ACHN (cell line): ENCODE data around the gene KRTAP2-3.
"Not testable (repeated sequence)": the region's sequence is repeated elsewhere in the genome, so short reads cannot be mapped to it uniquely, and the experiment has no call there.

Source experiments
- DNase-seq: peaks from one replicate; pipeline ENCODE4 v3.0.0-alpha.2; 2015
- in situ Hi-C: cut with HindIII; loops from 2 replicates; pipeline ENCODE4 v1.10.0; 2017; ENCODE audit warnings: low sequenced_read_pairs, low pct_ligation_motif_present, low pct_unique_long_range_greater_than_20kb

KRTAP2-3 gene

DNA sequence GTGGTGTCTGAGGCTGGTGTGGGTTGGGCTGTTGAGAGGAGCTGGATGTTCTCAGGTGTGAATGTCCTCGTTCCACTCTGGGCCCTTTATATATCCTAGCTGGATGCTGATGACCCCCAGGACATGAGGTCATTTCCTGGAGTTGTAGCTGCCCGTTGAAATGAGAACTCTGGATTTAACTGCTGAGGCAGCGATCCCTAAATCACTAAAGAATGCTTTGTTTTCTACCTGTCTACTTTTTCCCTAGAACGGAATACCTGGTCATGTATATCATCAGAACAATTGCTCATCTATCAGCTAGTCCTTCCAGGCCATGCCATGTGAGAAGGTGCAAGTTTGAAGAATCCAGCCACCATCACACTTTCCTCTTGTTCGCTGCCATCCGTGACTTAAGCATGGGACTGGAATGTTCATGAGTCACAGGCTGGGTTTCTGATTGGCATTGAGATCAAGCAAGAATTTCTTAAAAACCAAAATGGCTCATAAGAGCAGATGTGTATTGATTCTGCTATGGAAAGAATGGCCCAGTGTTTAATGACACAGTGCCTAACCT, at the start of gene KRTAP2-3:
Gene KRTAP2-3, minus strand, starts transcription at position 63 of the 553 bp plus-strand sequence. CDS start 64 bp downstream, outside the sequence.
- in situ Hi-C loops: no loop called here
- peak; percentile 98 for DNase-seq

GRCh38 chr17:41108728-41109386, 48.9 kb upstream of the KRTAP2-3 start:
- in situ Hi-C loops: not testable (repeated sequence)

GRCh38 chr17:41107941-41108450, 48.1 kb upstream of the KRTAP2-3 start:
- no peak for DNase-seq
- in situ Hi-C loops: no loop called here

More at GRCh38 chr17:41108728-41109386, 48.9 kb upstream of the KRTAP2-3 start:
- not testable (repeated sequence) for DNase-seq

DNA sequence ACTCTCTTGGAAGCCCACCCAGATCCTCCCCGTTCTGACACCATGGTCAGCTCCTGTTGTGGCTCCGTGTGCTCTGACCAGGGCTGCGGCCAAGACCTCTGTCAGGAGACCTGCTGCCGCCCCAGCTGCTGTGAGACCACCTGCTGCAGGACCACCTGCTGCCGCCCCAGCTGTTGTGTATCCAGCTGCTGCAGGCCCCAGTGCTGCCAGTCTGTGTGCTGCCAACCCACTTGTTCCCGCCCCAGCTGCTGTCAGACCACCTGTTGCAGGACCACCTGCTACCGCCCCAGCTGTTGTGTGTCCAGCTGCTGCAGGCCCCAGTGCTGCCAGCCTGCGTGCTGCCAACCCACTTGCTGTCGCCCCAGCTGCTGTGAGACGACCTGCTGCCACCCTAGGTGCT, 45.4 kb upstream of the KRTAP2-3 start, which contains the start of gene KRTAP4-9:
Gene KRTAP4-9, plus strand, starts transcription at position 43 of the 400 bp plus-strand sequence. Its CDS starts 0 bp downstream, at position 43.
- DNase-seq, in situ Hi-C loops: not testable (repeated sequence)

- in situ Hi-C loops: not testable (repeated sequence)
- DNase-seq: peak; percentile 67
Observed at GRCh38 chr17:41104386-41105038, 44.6 kb upstream of the KRTAP2-3 start.

DNA sequence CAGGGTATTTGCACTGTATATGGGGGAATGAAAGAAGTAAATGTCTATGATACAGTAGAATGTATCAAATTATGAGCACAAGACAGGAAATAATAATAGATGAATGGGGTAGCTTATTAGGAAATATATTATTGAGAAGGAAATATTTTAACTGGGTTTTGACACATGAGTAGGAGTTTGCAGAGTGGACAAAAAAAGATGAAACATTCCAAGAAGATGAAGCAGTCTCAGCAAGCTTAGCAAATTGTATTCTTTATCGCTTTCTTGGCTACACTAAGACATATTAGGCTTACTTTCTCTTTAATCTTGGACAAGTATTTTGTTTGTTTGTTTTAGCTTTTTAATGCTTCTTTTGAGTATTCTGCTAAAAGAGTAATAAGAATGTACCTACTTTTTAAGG, 44.0 kb upstream of the KRTAP2-3 start:
- no peak for DNase-seq
- in situ Hi-C loops: no loop called here

DNA sequence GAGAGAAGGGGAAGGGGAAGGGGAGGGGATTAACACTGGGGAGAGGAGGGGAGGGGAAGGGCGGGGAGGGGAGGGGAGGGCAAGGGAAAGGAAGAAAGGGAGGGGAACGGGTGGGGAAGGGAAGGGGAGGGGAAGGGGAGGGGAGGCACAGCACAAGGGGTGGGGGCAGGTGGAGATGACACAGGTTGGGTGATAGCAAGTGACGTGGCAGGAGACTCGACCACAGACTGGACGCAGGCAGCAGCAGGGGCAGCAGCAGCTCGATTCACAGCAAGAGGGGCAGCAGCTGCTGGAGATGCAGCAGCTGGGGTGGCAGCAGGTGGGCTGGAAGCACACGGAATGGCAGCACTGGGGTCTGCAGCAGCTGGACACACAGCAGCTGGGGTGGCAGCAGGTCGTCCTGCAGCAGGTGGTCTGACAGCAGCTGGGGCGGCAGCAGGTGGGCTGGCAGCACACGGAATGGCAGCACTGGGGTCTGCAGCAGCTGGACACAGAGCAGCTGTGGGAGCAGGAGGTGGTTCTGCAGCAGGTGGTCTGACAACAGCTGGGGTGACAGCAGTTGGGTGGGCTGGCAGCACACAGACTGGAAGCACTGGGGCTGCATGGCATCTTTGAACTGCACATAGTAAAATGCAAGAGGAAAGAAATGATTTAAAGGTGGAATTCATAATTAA, 41.8 kb upstream of the KRTAP2-3 start, which contains the start of gene KRTAP4-16:
Gene KRTAP4-16, minus strand, starts transcription at position 624 of the 674 bp plus-strand sequence. Its CDS starts 0 bp downstream, at position 624.
- in situ Hi-C loops: no loop called here
- DNase-seq: no peak

- in situ Hi-C loops: not testable (repeated sequence)
- peak; percentile 15 for DNase-seq
Observed at GRCh38 chr17:41099682-41100480, 40.0 kb upstream of the KRTAP2-3 start.

DNA sequence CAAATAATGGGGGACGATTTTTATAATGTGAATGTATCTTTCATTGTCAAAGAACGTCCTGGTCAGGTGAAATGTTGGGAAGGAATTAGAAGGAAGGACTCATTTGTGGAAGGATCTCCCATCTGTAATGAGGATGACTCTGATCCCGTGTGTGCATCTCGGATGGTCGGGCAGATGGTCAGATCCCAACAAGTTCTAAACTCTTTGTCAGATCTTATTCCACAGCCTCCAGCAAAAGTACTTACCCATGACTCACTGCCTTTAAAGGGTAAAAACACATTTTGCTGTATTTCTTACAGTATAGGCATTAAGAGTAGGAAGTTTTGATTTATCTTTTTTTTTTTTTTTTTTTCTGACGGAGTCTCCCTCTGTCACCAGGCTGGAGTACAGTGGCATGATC, 38.6 kb upstream of the KRTAP2-3 start:
- in situ Hi-C loops: no loop called here
- DNase-seq: no peak

DNA sequence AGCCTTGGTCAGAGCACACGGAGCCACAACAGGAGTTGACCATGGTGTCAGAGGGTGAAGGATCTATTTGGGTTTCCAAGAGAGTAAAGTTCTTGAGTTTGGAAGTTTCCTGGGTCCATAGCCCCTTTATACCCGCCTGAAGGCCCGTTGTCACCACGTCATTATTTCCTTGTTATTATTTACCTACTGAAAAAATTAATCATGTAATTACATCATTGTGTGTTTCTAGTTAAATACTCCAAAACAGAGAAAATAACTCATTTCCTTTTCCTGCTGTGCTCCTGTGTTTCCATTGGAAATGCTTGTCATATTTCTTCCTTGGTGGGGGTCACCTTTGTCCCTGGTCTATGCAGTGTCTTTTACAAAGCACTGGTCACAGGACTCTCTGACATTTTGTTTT, 38.1 kb upstream of the KRTAP2-3 start, which contains the start of gene KRTAP4-8:
Gene KRTAP4-8, minus strand, starts transcription at position 101 of the 400 bp plus-strand sequence. Its CDS starts 58 bp downstream, at position 43.
- in situ Hi-C loops: no loop called here
- DNase-seq: no peak

DNA sequence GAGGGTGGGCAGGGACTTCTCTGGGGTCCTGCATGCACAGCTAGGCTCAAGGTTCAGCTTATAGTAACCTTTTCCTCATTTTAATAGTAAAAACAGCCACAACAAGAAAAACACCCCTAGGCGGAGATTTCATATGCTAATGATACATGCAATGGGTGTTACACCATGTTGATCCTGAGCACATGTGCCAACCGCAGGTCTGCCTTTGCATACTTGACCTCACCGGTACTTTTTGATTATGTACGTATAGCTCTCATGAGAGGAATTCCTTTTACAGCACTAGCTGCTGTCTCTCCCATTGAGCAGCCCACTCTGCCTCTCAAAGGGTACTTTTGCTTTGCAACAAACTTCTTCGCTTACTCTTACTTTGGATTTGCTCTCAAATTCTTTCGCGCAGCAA, 36.1 kb upstream of the KRTAP2-3 start:
- DNase-seq: no peak

DNA sequence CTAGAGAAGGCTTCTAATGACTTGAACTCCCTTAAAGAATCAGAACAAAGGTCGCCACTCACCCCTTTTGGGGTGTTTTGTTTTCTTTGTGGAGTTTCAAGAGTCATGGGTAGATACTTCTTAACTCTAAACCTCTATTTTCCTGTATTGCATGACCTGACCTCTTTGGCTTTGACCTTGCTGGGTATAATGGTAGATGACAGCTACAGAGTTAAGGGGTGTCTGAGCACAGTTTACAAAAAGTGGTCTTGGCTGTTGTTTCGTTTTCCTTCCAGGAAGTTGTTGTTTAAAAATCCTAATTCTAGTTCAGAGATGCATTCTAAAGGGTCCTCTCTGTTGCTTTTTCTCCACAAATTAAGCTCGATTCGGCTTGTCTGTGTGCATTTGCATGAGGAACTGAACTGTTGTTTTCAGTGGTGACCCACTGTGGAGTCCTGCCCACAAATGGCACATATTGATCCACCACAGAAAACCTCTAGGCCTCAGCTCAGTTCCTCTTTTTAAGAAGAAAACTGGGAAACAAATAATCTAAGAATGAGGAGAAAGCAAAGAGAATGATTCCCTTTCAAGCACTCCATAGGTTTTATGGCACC, 28.9 kb upstream of the KRTAP2-3 start:
- DNase-seq, in situ Hi-C loops: not testable (repeated sequence)

More for the DNA sequence above, 36.1 kb upstream of the KRTAP2-3 start:
- in situ Hi-C loops: no loop called here

GRCh38 chr17:41084100-41084856, 24.4 kb upstream of the KRTAP2-3 start, which contains the start of gene KRTAP4-7:
Gene KRTAP4-7 (plus strand): TSS chr17:41084150. CDS start chr17:41084207, 57 bp downstream.
- in situ Hi-C loops, DNase-seq: not testable (repeated sequence)

DNA sequence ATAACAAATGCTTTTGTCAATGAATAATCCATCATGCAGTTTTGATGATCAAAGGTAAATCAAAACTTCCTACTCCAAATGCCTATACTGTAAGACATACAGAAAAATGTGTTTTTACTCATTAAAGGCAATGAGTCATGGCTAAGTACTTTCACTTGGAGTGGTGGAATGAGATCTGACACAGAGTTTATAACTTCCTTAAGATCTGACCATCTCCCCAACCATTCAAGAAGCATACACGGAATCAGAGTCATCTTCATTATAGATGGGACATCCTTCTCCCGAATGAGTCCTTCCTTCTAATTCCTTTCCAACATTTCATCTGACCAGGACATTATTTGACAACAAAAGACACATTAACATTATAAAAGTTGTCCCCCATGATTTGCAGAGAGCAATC, 23.5 kb upstream of the KRTAP2-3 start:
- peak; percentile 32 for DNase-seq
- in situ Hi-C loops: not testable (repeated sequence)

- no peak for DNase-seq
- in situ Hi-C loops: no loop called here
Observed at GRCh38 chr17:41082626-41083025, 22.7 kb upstream of the KRTAP2-3 start.

DNA sequence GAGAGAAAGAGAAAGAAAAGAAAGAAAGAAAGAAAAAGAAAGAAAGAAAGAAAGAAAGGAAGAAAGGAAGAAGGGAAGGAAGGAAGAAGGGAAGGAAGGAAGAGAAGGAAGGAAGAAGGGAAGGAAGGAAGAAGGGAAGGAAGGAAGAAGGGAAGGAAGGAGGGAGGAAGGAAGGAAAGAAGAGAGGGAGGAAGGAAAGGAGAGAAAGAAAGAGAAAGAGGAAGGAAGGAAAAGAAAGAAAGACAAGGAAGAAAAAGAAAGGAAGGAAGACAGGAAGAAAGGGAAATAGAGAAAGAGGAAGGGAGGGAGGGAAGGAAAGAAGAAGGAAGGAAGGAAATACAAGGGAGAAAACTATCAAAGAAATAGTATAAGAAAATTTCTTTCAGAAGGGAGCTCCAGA, 16.9 kb upstream of the KRTAP2-3 start:
- DNase-seq: no peak
- in situ Hi-C loops: no loop called here

- no peak for DNase-seq
- in situ Hi-C loops: no loop called here
Observed at GRCh38 chr17:41073676-41074075, 13.8 kb upstream of the KRTAP2-3 start.
